Tibial artery (tissue), 4 donors: Measurements from ENCODE around the gene CXCL17.
A peak's percentile ranks its signal among the peaks of the same experiment; 100 is the strongest.

Source experiments
- DNase-seq, 2 donors: peaks; one replicate each; pipeline ENCODE4 v3.0.0-alpha.2; 2019
- H3K27ac ChIP-seq, 2 donors: fragments of 200-600 bp; sonication (generic) in 1 of 2; 1 replicate in 1 of 2; 2 replicates in 1 of 2; pipeline ENCODE4 v1.5.1; 2018 to 2019; ENCODE audit warnings: mild to moderate bottlenecking in 1 of 2
- H3K27me3 ChIP-seq, 2 donors: fragments of 200-600 bp; sonication (generic) in 1 of 2; one replicate each; pipeline versions ENCODE4 v1.5.1 to v1.6.0; 2016 to 2019
- H3K36me3 ChIP-seq, 3 donors: fragments of 200-600 bp; sonication (generic) in 2 of 3; one replicate each; pipeline ENCODE4 v1.5.1; 2016 to 2019; ENCODE audit warnings: mild to moderate bottlenecking in 2 of 3
- H3K4me1 ChIP-seq, 4 donors: fragments of 200-600 bp; sonication (generic) in 2 of 4; 1 replicate in 3 of 4; 2 replicates in 1 of 4; pipeline ENCODE4 v1.5.1; 2016 to 2019
- H3K4me3 ChIP-seq, 2 donors: fragments of 200-600 bp; sonication (generic) in 1 of 2; 1 replicate in 1 of 2; 2 replicates in 1 of 2; pipeline ENCODE4 v1.5.1; 2018 to 2019; ENCODE audit warnings: mild to moderate bottlenecking in 2 of 2
- H3K9me3 ChIP-seq, 3 donors: fragments of 200-600 bp; sonication (generic) in 1 of 3; one replicate each; pipeline ENCODE4 v1.5.1; 2016 to 2019
- intact Hi-C: fragments of 100-400 bp; cut with DNase I; formaldehyde crosslinking; loops from one replicate; pipeline ENCODE4 v1.15.0; 2023; ENCODE audit warnings: low total_unique reads
- TF ChIP-seq, protein P1 (sequence below), 2 experiments: fragments of 200-600 bp in 1 of 2; fragments of 450-650 bp in 1 of 2; IDR thresholded peaks; one replicate each; pipeline ENCODE4 v1.5.1; 2017 to 2019; ENCODE audit warnings: antibody characterized with exemption in 2 of 2, mild to moderate bottlenecking in 1 of 2, moderate library complexity in 1 of 2

The CXCL17 gene

DNA sequence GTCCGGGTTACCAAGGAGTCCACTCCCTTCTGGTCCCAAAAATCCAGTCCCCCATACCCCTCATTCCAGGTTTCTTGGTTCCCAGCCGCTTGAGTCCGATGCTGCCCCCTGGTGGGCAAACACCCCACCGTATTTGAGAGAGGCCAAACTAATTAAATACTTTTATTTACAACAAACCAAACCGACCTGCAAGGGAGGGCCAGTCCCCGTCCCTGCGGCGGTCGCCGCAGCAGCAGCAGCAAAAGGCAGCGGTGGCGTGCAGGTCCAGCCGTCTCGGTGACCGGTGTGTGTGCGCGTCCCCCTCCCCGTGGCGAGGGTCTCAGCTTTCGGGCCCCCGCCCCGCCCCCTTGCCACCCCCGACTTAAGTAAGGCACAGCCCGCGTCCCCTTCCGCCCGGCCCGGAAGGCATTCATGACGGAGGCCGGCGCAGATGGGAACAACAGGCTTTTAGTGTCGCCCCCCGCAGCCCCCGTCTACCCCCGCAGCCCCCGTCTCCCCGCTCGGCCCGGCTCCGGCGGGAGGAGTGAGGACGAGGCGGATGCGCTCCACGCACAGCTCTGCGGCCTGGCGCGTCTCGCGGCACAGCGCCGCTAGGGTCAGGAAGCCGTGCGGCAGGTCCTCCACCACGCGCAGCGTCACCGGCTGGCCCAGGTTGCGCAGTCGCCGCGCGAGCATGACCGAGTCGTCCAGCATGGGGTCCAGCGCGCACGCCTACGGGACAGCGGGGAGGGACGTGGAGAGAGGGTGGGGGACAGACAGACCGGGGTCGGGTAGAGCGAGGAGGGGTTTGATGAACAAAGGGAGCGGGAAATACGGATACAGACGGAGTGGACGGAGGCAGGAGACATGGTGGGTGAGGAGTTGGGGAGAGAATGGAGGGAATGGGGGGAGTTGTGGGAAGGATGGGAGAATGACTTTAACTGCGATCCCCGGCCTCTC, 41.1 kb downstream of the CXCL17 start:
- H3K4me1 ChIP-seq = peaks cover 0 to 27% (median 22%) of the 10 kb centered on the region in 4 donors
- TF ChIP-seq, protein P1, sequence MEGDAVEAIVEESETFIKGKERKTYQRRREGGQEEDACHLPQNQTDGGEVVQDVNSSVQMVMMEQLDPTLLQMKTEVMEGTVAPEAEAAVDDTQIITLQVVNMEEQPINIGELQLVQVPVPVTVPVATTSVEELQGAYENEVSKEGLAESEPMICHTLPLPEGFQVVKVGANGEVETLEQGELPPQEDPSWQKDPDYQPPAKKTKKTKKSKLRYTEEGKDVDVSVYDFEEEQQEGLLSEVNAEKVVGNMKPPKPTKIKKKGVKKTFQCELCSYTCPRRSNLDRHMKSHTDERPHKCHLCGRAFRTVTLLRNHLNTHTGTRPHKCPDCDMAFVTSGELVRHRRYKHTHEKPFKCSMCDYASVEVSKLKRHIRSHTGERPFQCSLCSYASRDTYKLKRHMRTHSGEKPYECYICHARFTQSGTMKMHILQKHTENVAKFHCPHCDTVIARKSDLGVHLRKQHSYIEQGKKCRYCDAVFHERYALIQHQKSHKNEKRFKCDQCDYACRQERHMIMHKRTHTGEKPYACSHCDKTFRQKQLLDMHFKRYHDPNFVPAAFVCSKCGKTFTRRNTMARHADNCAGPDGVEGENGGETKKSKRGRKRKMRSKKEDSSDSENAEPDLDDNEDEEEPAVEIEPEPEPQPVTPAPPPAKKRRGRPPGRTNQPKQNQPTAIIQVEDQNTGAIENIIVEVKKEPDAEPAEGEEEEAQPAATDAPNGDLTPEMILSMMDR (IDR thresholded peaks at IDR 0.05) = peak; percentile 55 to 77
- no peaks in the 10 kb centered on the region for H3K9me3 ChIP-seq
- H3K4me3 ChIP-seq = peak overlapping the region; percentile 50 to 55
- DNase-seq = peak; percentile 79 to 80
- H3K36me3 ChIP-seq = no peaks in the 10 kb centered on the region
- peaks cover 0 to 20% of the 10 kb centered on the region in 2 donors for H3K27me3 ChIP-seq
- intact Hi-C loops = no loop called here
- peak overlapping the region; percentile 27 to 32 for H3K27ac ChIP-seq

DNA sequence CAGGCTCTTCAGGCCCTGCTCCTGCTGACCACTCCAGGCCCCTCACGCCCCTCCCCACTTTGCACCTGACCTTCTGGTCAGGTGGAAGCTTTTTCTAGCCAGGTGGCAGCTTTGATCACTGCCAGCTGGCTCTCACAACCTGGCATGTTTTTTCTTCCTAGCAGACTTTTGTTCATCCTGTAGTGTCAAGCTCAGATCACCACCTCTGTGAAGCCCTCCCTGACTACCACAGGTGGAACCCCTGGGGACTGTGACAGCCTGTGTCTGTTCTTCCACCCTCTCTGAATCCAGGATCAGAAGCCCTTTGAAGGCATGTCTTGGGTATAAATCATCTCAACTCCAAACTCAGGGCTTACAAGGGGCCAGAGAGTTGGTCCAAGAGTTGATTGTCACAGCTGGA, 42.3 kb downstream of the CXCL17 start:
- intact Hi-C loops = no loop called here
- no peaks in the 10 kb centered on the region for H3K36me3 ChIP-seq
- H3K27ac ChIP-seq = no peak overlapping the region
- no peak overlapping the region for H3K4me3 ChIP-seq
- peaks cover 0 to 20% of the 10 kb centered on the region in 2 donors for H3K27me3 ChIP-seq
- no peak for DNase-seq
- H3K4me1 ChIP-seq = peaks cover 0 to 28% (median 23%) of the 10 kb centered on the region in 4 donors
- TF ChIP-seq, protein P1 (IDR thresholded peaks at IDR 0.05) = no peak
- H3K9me3 ChIP-seq = no peaks in the 10 kb centered on the region

DNA sequence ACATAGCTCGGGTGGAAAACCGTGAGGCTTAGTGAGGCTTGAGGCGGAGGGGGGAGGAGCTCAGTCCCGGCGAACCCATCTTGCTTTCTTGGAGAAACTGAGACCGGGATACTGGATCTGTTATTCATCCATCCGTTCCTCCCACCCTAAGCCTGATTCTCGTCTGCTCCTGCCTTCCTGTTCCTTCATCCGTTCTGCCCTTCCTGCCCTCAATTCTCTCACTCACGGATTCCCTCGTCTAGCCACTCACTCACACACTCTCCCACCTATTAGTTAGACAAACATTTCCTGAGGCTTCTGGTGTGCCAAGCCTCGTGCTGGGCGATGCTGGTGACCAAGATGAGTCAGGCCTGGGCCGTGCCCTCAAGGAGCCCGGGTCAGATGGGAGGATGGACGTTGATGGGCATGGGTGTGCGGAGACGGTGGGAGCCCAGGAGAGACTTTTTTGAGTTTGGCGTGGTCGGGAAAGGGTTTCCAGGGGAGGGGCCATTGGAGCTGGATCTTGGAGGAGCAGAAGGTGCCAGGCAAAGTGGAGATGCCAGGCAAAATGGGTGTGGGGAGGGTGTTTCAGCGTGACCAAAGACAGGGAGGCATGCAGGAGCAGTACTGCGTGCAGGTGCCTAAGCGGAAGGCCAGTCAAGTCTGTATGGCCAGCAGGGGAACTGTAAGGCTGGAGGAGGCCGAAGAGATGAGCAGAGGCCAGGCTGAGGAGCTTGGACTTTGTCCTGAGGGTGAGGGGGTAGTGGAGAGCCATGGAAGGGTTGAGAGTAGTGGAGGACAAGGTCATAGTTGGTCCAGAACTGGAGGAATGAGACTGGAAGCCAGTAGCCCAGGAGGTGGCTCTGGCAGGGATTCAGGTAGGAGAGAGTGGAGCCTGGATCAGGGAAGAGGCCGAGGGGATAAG, 45.2 kb downstream of the CXCL17 start:
- H3K4me1 ChIP-seq = peaks cover 0 to 28% (median 23%) of the 10 kb centered on the region in 4 donors
- H3K27me3 ChIP-seq = peaks cover 0 to 20% of the 10 kb centered on the region in 2 donors
- DNase-seq = peak in 1 of 2 donors; percentile 33
- peak overlapping the region; percentile 48 to 64 for H3K4me3 ChIP-seq
- no peaks in the 10 kb centered on the region for H3K9me3 ChIP-seq
- TF ChIP-seq, protein P1 (IDR thresholded peaks at IDR 0.05) = no peak
- intact Hi-C loops = no loop called here
- H3K27ac ChIP-seq = peak overlapping the region; percentile 67 to 76
- no peaks in the 10 kb centered on the region for H3K36me3 ChIP-seq

DNA sequence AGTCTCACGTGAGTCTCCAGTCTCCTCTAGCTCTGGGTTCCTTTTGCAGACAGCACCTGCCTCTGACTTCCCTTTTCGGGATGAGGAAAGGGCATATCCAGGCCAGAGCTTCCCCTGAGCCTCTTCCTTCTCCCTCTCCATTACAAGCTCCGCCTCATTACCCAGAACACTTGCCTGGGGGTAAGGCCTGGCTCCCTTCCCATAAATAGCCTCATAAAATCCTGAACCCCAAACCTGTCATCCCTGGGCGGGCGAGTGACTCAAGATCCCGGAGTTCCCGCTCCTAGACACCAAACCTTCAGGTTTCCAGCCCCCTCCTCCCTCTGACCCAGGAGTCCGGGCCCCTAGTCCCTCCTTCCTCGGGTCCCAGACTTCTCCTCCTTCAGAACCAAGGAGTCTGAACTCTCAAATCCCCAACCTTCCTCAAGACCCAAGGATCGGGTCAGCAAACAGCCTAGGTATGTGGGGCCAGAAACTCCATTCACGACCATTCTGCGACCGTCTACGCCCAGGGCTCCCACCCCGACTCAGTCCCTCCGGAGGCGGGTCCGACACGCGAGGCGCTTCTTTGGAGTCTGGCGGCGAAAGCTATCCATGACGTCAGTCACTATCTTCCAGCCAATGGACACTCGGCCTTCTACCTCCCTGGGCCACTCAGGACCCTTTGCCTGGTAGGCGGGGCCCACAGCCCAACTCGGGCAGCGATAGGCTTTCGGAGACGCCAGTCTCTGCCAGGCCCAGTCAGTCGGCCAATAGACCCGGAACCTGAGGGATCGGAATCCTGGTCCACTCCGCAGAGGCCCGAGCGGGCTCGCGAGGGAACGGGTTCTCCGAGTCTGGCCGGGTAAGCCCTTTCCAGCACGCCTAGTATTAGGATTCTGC, 46.1 kb downstream of the CXCL17 start:
- Histone ChIP-seq H3K4me1 (peaks cover 0 to 20% (median 15%) of the 10 kb centered on the region in 4 donors), H3K4me3 (peak overlapping the region; percentile 48 to 64), H3K27ac (peak overlapping the region; percentile 67 to 76), H3K27me3 (peaks cover 0 to 16% of the 10 kb centered on the region in 2 donors), H3K9me3 (no peaks in the 10 kb centered on the region), H3K36me3 (no peaks in the 10 kb centered on the region)
- TF ChIP-seq, protein P1 (IDR thresholded peaks at IDR 0.05) = no peak
- intact Hi-C loops = no loop called here
- peak; percentile 97 to 99 for DNase-seq

DNA sequence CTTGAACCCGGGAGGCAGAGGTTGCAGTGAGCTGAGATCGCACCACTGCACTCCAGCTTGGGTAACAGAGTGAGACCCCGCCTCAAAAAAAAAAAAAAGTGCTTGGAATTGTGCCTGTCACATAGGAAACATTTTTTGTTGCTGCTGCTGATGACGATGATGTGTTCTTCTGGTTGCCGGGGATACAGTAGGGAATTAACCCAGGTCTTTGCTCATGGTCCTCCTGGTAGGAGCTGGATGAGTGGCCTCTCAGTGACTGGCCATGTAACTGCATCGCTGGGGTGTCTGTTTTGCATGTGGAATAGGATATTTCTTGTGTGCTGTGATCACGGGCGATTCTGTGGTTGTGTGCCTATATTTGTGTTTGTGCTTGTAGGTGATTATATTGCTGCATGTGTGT, 48.0 kb downstream of the CXCL17 start:
- no peak for DNase-seq
- peaks cover 0 to 12% (median 8%) of the 10 kb centered on the region in 4 donors for H3K4me1 ChIP-seq
- peaks cover 0 to 22% of the 10 kb centered on the region in 2 donors for H3K27me3 ChIP-seq
- H3K27ac ChIP-seq = no peak overlapping the region
- TF ChIP-seq, protein P1 (IDR thresholded peaks at IDR 0.05) = no peak
- no peaks in the 10 kb centered on the region for H3K36me3 ChIP-seq
- H3K9me3 ChIP-seq = no peaks in the 10 kb centered on the region
- H3K4me3 ChIP-seq = no peak overlapping the region
- intact Hi-C loops = no loop called here
